Kidney (tissue), 14 donors: ENCODE measurements around the gene MRPL17. TPM values are rescaled to one million over a fixed set of nuclear protein-coding genes. Genes with fewer than 3 reads are reported as not detected.
"Not testable (repeated sequence)": the region's sequence is repeated elsewhere in the genome, so short reads cannot be mapped to it uniquely, and the experiment has no call there.

Source experiments
- DNase-seq, 5 donors: peaks; one replicate each; pipeline ENCODE4 v3.0.0-alpha.2; 2013 to 2020
- FAIRE-seq: peaks from 2 replicates; lab custom pipeline; 2012; peaks lifted over from hg19 to GRCh38; lab: Jason Lieb, UNC
- H3K27ac ChIP-seq, 2 donors: one replicate each; pipeline ENCODE4 v1.7.0; 2013; ENCODE audit warnings: low read depth in 2 of 2, low read length in 2 of 2, inconsistent platforms in 1 of 2
- H3K27me3 ChIP-seq: one replicate; pipeline ENCODE4 v1.7.1; 2013; ENCODE audit warnings: low read length, inconsistent platforms; ENCODE audit not compliant: control insufficient read depth, insufficient read depth
- H3K36me3 ChIP-seq, 3 donors: one replicate each; pipeline versions ENCODE4 v1.7.0 to v1.7.1; 2013; ENCODE audit warnings: low read length in 3 of 3, control low read depth in 1 of 3, inconsistent platforms in 1 of 3; ENCODE audit not compliant: insufficient read depth in 3 of 3, control insufficient read depth in 2 of 3
- H3K4me1 ChIP-seq, 3 donors: one replicate each; pipeline versions ENCODE4 v1.7.0 to v1.7.1; 2013; ENCODE audit warnings: low read length in 3 of 3, inconsistent platforms in 1 of 3, low read depth in 1 of 3; ENCODE audit not compliant: control insufficient read depth in 2 of 3, insufficient read depth in 2 of 3
- H3K4me3 ChIP-seq, 3 donors: one replicate each; pipeline versions ENCODE4 v1.7.0 to v1.8.1; 2013; ENCODE audit warnings: low read length in 3 of 3, control low read depth in 1 of 3, inconsistent platforms in 1 of 3
- H3K9ac ChIP-seq, 3 donors: one replicate each; pipeline versions ENCODE4 v1.7.0 to v1.7.1; 2013; ENCODE audit warnings: low read length in 3 of 3, control low read depth in 1 of 3, inconsistent platforms in 1 of 3
- H3K9me3 ChIP-seq, 3 donors: one replicate each; pipeline versions ENCODE4 v1.7.0 to v1.7.1; 2013; ENCODE audit warnings: low read length in 3 of 3, control low read depth in 1 of 3, inconsistent platforms in 1 of 3; ENCODE audit not compliant: control insufficient read depth in 2 of 3, insufficient read depth in 1 of 3
- intact Hi-C: fragments of 100-400 bp; cut with DNase I; formaldehyde crosslinking; loops from one replicate; pipeline ENCODE4 v1.11.1; 2022
- polyA plus RNA-seq: library from polyadenylated mRNA; stranded (reverse); fragments of 350-450 nt; fragmentation: Illumina TruSeq; extraction: RNeasy Lipid Tissue Mini Kit (QIAGEN cat#74804); gene quantifications from one replicate; pipeline ENCODE4 v1.2.3, GENCODE V29; 2014; ENCODE audit warnings: low read depth, low replicate concordance; ENCODE audit not compliant: insufficient read depth
- total RNA-seq: library from RNA; stranded (reverse); fragmentation: NEBNext Ultra II Directional; extraction: Animal tissue kit (Norgen Biotek cat#: 25700); gene quantifications from one replicate; pipeline ENCODE4 v1.2.1, GENCODE V29; 2021
- TF ChIP-seq, protein P1 (sequence below): IDR thresholded peaks from 3 replicates; pipeline ENCODE4 v1.5.1; 2012; ENCODE audit warnings: mild to moderate bottlenecking, moderate library complexity, borderline replicate concordance; ENCODE audit not compliant: insufficient read depth; ENCODE audit errors: extremely low read depth
- donor health status: control.
- donor health status: control.
- donor health status: control.
- donor health status: control.
- donor health status: control.
- donor health status: DM: yes; HTN: yes; CAD: no.
- donor health status: Normal renal cell carcinoma (clear cell type).

MRPL17 gene
- total and polyA plus RNA-seq, 2 donors from 2014 or later, result 44.0 to 121 TPM

DNA sequence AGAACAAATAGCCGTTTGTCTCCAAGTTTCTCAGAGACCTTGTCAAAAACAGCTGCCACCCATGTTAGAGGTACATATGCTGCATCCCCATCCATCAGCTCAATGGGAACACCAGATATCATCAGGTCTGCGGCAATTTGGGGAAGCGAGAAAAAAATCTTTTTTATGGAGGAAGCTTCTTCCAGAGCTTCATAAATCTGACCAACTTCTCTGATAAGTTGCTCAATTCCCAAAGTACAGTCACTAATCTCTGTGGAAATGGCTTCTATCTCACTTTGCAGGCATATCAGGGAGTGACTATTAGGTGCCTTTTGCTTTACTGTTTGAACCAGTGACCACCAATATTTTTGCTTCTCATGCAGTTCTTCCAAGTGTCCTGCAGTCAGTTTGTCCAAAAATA is 34.3 kb upstream of the MRPL17 start:
- Histone ChIP-seq H3K27me3 (no peaks in the 10 kb centered on the region), H3K9me3 (peaks cover 0 to 4% (median 0%) of the 10 kb centered on the region in 3 donors), H3K27ac (no peak overlapping the region), H3K4me3 (no peak overlapping the region), H3K4me1 (no peaks in the 10 kb centered on the region), H3K9ac (no peak overlapping the region), H3K36me3 (no peaks in the 10 kb centered on the region)
- no peak for DNase-seq
- FAIRE-seq, result no peak
- intact Hi-C loops, result no loop called here
- TF ChIP-seq, protein P1, sequence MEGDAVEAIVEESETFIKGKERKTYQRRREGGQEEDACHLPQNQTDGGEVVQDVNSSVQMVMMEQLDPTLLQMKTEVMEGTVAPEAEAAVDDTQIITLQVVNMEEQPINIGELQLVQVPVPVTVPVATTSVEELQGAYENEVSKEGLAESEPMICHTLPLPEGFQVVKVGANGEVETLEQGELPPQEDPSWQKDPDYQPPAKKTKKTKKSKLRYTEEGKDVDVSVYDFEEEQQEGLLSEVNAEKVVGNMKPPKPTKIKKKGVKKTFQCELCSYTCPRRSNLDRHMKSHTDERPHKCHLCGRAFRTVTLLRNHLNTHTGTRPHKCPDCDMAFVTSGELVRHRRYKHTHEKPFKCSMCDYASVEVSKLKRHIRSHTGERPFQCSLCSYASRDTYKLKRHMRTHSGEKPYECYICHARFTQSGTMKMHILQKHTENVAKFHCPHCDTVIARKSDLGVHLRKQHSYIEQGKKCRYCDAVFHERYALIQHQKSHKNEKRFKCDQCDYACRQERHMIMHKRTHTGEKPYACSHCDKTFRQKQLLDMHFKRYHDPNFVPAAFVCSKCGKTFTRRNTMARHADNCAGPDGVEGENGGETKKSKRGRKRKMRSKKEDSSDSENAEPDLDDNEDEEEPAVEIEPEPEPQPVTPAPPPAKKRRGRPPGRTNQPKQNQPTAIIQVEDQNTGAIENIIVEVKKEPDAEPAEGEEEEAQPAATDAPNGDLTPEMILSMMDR, result no peak

DNA sequence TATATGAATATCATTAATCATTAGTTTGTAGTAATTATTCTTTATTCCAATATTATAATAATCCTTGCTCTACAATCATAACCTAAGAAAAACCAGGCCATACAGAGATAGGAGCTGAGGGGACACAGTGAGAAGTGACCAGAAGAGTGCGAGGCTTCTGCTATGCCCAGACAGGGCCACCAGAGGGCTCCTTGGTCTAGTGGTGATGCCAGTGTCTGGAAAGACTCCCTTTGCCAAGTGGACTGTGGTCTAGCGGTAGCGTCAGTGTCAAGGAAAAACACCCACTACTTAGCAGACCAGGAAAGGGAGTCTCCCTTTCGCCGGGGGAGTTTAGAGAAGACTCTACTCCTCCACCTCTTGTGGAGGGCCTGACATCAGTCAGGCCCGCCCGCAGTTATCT is 28.4 kb upstream of the MRPL17 start:
- H3K27me3 ChIP-seq, H3K4me1 ChIP-seq, H3K9ac ChIP-seq, intact Hi-C loops, DNase-seq, H3K27ac ChIP-seq, H3K36me3 ChIP-seq, H3K4me3 ChIP-seq, H3K9me3 ChIP-seq, FAIRE-seq: not testable (repeated sequence)
- TF ChIP-seq, protein P1, result peak; percentile 15

GRCh38 chr11:6708876-6709275 is 25.7 kb upstream of the MRPL17 start:
- intact Hi-C loops, result no loop called here
- FAIRE-seq (no peak), DNase-seq (no peak)
- Histone ChIP-seq H3K4me3 (no peak overlapping the region), H3K27me3 (no peaks in the 10 kb centered on the region), H3K27ac (no peak overlapping the region), H3K36me3 (no peaks in the 10 kb centered on the region), H3K9ac (no peak overlapping the region), H3K4me1 (no peaks in the 10 kb centered on the region), H3K9me3 (peaks cover 0 to 4% (median 0%) of the 10 kb centered on the region in 3 donors)
- TF ChIP-seq, protein P1, result no peak

GRCh38 chr11:6705905-6706535 is 22.9 kb upstream of the MRPL17 start:
- FAIRE-seq, result peak; percentile 80
- Histone ChIP-seq H3K9me3 (no peaks in the 10 kb centered on the region), H3K27me3 (no peaks in the 10 kb centered on the region), H3K27ac (no peak overlapping the region), H3K36me3 (no peaks in the 10 kb centered on the region), H3K4me1 (no peaks in the 10 kb centered on the region), H3K4me3 (no peak overlapping the region), H3K9ac (no peak overlapping the region)
- TF ChIP-seq, protein P1, result peak; percentile 70
- peak in 4 of 5 donors; percentile 40 to 88 (median 70) for DNase-seq
- intact Hi-C loops, result no loop called here
